GM19395 (cell line): Measurements from ENCODE around the gene ARHGDIA.
"Not testable (repeated sequence)": the region's sequence is repeated elsewhere in the genome, so short reads cannot be mapped to it uniquely, and the experiment has no call there.

Experiments
- ATAC-seq: cut with Tn5 transposase; IDR thresholded peaks from one replicate; pipeline ENCODE4 v1.9.1; 2021; ENCODE audit warnings: mild to moderate bottlenecking, moderate library complexity; ENCODE audit not compliant: unreplicated experiment

The ARHGDIA gene

GRCh38 chr17:81844887-81845286 is 26.2 kb downstream of the ARHGDIA start:
- no peak for ATAC-seq

- ATAC-seq, result no peak
These were observed 26.7 kb downstream of the ARHGDIA start for GRCh38 chr17:81844327-81844851.

- no peak for ATAC-seq
These were observed 27.3 kb downstream of the ARHGDIA start for GRCh38 chr17:81843713-81844326.

- no peak for ATAC-seq
These were observed 28.2 kb downstream of the ARHGDIA start for GRCh38 chr17:81842725-81843504.

GRCh38 chr17:81842378-81842724 is 28.8 kb downstream of the ARHGDIA start:
- ATAC-seq, result no peak

- no peak for ATAC-seq
These were observed 29.3 kb downstream of the ARHGDIA start for GRCh38 chr17:81841866-81842265.

- no peak for ATAC-seq
These were observed 30.0 kb downstream of the ARHGDIA start for GRCh38 chr17:81840826-81841778.

GRCh38 chr17:81840059-81840458 is 31.1 kb downstream of the ARHGDIA start:
- not testable (repeated sequence) for ATAC-seq

- ATAC-seq, result no peak
These were observed 31.8 kb downstream of the ARHGDIA start for GRCh38 chr17:81839301-81839700.

- no peak for ATAC-seq
These were observed 32.3 kb downstream of the ARHGDIA start for GRCh38 chr17:81838753-81839255.

- no peak for ATAC-seq
These were observed 33.5 kb downstream of the ARHGDIA start for GRCh38 chr17:81837641-81838040.

- ATAC-seq, result no peak
These were observed 36.3 kb downstream of the ARHGDIA start, which contains the start of gene PPP1R27 for GRCh38 chr17:81834831-81835267. TSS of gene PPP1R27 (minus strand) at chr17:81835050. CDS start at chr17:81834953, 97 bp downstream.

GRCh38 chr17:81833921-81834830 is 37.0 kb downstream of the ARHGDIA start:
- ATAC-seq, result no peak

GRCh38 chr17:81833160-81833920 is 37.8 kb downstream of the ARHGDIA start, which contains the start of gene MCRIP1:
TSS of gene MCRIP1 (minus strand) at chr17:81833291. CDS start at chr17:81824506, 8,785 bp downstream.
- peak; percentile 67 for ATAC-seq

GRCh38 chr17:81832608-81833159 is 38.5 kb downstream of the ARHGDIA start:
- peak; percentile 23 for ATAC-seq

- ATAC-seq, result peak; percentile 15
These were observed 39.1 kb downstream of the ARHGDIA start for GRCh38 chr17:81831957-81832607.

GRCh38 chr17:81831563-81831956 is 39.6 kb downstream of the ARHGDIA start:
- ATAC-seq, result no peak

- no peak for ATAC-seq
These were observed 41.3 kb downstream of the ARHGDIA start for GRCh38 chr17:81829858-81830257.
